Ovary (tissue), 3 donors: ENCODE data around the gene UBA5.

Experiments
- CTCF ChIP-seq, 3 donors: fragments of 450-650 bp in 2 of 3; fragments of 200-600 bp in 1 of 3; IDR thresholded peaks; one replicate each; pipeline versions ENCODE4 v1.5.1 to v1.8.0; 2016 to 2022; ENCODE audit warnings: antibody characterized with exemption in 3 of 3, mild to moderate bottlenecking in 1 of 3
- EP300 ChIP-seq: sonication (generic); formaldehyde crosslinking; IDR thresholded peaks from one replicate; pipeline ENCODE4 v1.6.1; 2017; ENCODE audit warnings: antibody characterized with exemption
- POLR2A ChIP-seq: fragments of 450-650 bp; IDR thresholded peaks from one replicate; pipeline ENCODE4 v1.6.1; 2017; ENCODE audit warnings: antibody characterized with exemption, mild to moderate bottlenecking, moderate library complexity
- donor health status: DM: no; HTN: no; CAD: no.

DNA sequence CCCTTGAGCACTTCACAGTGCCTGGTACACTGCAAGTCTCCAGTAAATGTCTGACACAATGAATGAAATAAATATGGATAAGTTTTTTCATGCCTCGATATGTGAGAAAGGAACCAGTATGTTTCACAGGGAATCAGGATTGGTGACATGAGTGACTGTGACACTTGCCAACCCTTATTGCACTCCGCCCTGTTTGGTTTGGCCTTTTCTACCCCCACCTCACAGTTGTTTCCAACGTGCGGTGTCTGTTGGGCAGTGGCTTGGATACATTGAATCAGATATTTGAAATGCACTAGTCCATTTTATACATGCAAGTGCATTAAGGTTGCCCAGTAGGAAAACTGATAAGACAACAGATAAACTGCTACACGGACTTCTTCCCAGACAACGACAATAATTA is 60.1 kb downstream of the UBA5 start:
- TF ChIP-seq CTCF (IDR thresholded peaks at IDR 0.05) (no peak), POLR2A (no peak), EP300 (no peak)
